Measurements from ENCODE around the gene CGNL1. TPM values are rescaled to one million over a fixed set of nuclear protein-coding genes. Genes with fewer than 3 reads are reported as not detected.

The CGNL1 gene
- total and polyA plus RNA-seq, 11 donors = 3.8 to 40.0 (median 23.4) TPM

- ATAC-seq (peak; percentile 76 to 87 (median 85)), DNase-seq (peak in 3 of 5 donors; percentile 48 to 66 (median 59))
- Histone ChIP-seq H3K9me3 (no peaks in the 10 kb centered on the region), H3K36me3 (peaks cover 0 to 15% (median 0%) of the 10 kb centered on the region in 9 donors), H3K27ac (peak overlapping the region in 10 of 12 donors; percentile 19 to 73 (median 42)), H3K27me3 (no peaks in the 10 kb centered on the region), H3K4me3 (no peak overlapping the region), H3K4me1 (peaks cover 0 to 26% (median 4%) of the 10 kb centered on the region in 12 donors)
- TF ChIP-seq CTCF (IDR thresholded peaks at IDR 0.05) (no peak), POLR2A (IDR thresholded peaks at IDR 0.05) (no peak)
- 50 to 75% (median 56%) methylated on average over 9 of the region's 9 CpGs for WGBS, 4 donors
- intact Hi-C loops (cut with DNase I) = loop anchor here in 6 of 10 donors (10.0 kb wide), 2 partner anchors 377 to 1027 kb away; no protein-coding TSS in a partner anchor
Measured at GRCh38 chr15:57522148-57522547, 145.8 kb downstream of the CGNL1 start.

GRCh38 chr15:57525581-57525980 is 149.3 kb downstream of the CGNL1 start:
- Histone ChIP-seq H3K4me3 (no peak overlapping the region), H3K27me3 (no peaks in the 10 kb centered on the region), H3K36me3 (peaks cover 0 to 13% (median 0%) of the 10 kb centered on the region in 9 donors), H3K4me1 (peaks cover 0 to 25% (median 6%) of the 10 kb centered on the region in 12 donors), H3K27ac (no peak overlapping the region), H3K9me3 (no peaks in the 10 kb centered on the region)
- intact Hi-C loops (cut with DNase I) = loop anchor here in 8 of 10 donors (5.0 to 10.0 kb wide), 4 partner anchors 378 to 1031 kb away; no protein-coding TSS in a partner anchor
- 92 to 96% (median 94%) methylated on average over 2 of the region's 2 CpGs for WGBS, 4 donors
- TF ChIP-seq CTCF (IDR thresholded peaks at IDR 0.05) (no peak), POLR2A (IDR thresholded peaks at IDR 0.05) (no peak)
- ATAC-seq = no peak
- DNase-seq = no peak

GRCh38 chr15:57526076-57526475 is 149.8 kb downstream of the CGNL1 start:
- H3K9me3 ChIP-seq = no peaks in the 10 kb centered on the region
- ATAC-seq = no peak
- H3K27ac ChIP-seq = no peak overlapping the region
- intact Hi-C loops (cut with DNase I) = loop anchor here in 9 of 10 donors (1.0 to 10.0 kb wide), 6 partner anchors 185 to 1031 kb away; no protein-coding TSS in a partner anchor
- TF ChIP-seq CTCF (IDR thresholded peaks at IDR 0.05) (no peak), POLR2A (IDR thresholded peaks at IDR 0.05) (no peak)
- H3K27me3 ChIP-seq = no peaks in the 10 kb centered on the region
- H3K36me3 ChIP-seq = peaks cover 0 to 13% (median 0%) of the 10 kb centered on the region in 9 donors
- no peak for DNase-seq
- H3K4me1 ChIP-seq = peaks cover 0 to 25% (median 6%) of the 10 kb centered on the region in 12 donors
- no peak overlapping the region for H3K4me3 ChIP-seq

GRCh38 chr15:57526615-57527014 is 150.3 kb downstream of the CGNL1 start:
- ATAC-seq (no peak), DNase-seq (no peak)
- WGBS, 4 donors = 60 to 72% (median 63%) methylated on average over 5 of the region's 5 CpGs
- no peak for TF ChIP-seq CTCF (IDR thresholded peaks at IDR 0.05)
- TF ChIP-seq POLR2A (IDR thresholded peaks at IDR 0.05) = no peak
- no peaks in the 10 kb centered on the region for H3K27me3 ChIP-seq
- H3K36me3 ChIP-seq = peaks cover 0 to 15% (median 0%) of the 10 kb centered on the region in 9 donors
- H3K4me3 ChIP-seq = no peak overlapping the region
- no peaks in the 10 kb centered on the region for H3K9me3 ChIP-seq
- peaks cover 0 to 23% (median 6%) of the 10 kb centered on the region in 12 donors for H3K4me1 ChIP-seq
- H3K27ac ChIP-seq = no peak overlapping the region
- intact Hi-C loops (cut with DNase I) = loop anchor here (1.0 to 10.0 kb wide), 6 partner anchors 186 to 1032 kb away; no protein-coding TSS in a partner anchor
